Stomach (tissue), 4 donors: Measurements from ENCODE around the gene ROBO2.

ENCODE experiments used
- CTCF ChIP-seq, 7 experiments: fragments of 450-650 bp in 4 of 7; fragments of 200-600 bp in 3 of 7; sonication (generic) in 3 of 7; IDR thresholded peaks; one replicate each; pipeline ENCODE4 v1.5.1; 2016 to 2019; ENCODE audit warnings: antibody characterized with exemption in 7 of 7, control low read depth in 2 of 7, mild to moderate bottlenecking in 1 of 7
- EP300 ChIP-seq: sonication (generic); formaldehyde crosslinking; IDR thresholded peaks from one replicate; pipeline ENCODE4 v1.6.1; 2017; ENCODE audit warnings: antibody characterized with exemption
- POLR2A ChIP-seq, 4 donors: fragments of 450-650 bp; IDR thresholded peaks; one replicate each; pipeline ENCODE4 v1.6.1; 2016; ENCODE audit warnings: antibody characterized with exemption in 4 of 4, control low read depth in 2 of 4, mild to moderate bottlenecking in 1 of 4, moderate library complexity in 1 of 4

- no peak for TF ChIP-seq POLR2A (IDR thresholded peaks at IDR 0.05)
- no peak for TF ChIP-seq CTCF (IDR thresholded peaks at IDR 0.05)
- no peak for TF ChIP-seq EP300
Observed at GRCh38 chr3:77188210-77188609, 148.3 kb downstream of the ROBO2 start.
